ENCODE data around the gene KCNA4. TPM values are rescaled to one million over a fixed set of nuclear protein-coding genes. Genes with fewer than 3 reads are reported as not detected.

KCNA4 gene
- total RNA-seq (2022; extraction: Qiagen RNA extraction; ENCODE audit: low read depth): not detected in 5 replicates

DNA sequence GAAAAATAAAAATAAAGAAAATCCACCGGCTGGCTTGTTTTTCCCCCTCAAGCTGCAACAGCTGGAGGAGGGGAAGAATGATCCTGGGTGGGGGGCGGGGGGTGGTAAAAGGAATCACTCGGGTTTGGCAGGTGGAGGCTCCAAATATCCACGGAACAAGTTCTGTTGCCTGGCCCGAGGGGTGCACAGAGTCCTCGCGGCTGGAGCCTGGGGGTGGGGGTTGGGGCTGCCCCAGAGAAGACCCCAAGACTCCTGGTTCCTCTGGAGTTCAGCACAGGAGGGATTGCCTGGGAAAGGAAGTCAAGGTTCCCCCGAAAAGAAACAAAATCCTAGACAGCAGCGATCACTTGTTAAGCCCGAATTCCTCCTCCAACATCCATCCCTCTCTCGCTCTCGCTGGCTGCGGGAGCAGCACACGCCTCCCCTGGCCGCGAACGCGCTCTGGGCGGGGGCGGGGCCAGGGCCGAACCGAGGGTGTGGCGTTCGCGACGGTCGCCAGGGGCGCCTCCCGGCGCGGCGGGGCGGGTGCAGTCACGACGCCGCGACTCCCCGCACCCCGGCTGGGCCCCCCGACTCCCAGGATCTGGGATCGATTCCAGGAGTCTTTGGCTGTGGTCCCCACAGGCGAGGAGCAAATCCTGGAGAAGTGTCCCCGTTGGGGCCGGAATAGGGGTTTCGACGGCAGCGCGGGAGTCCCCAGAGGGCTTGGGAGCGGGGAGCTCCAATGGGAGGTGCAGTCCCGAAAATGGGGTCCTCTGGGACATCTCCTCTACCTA is at the start of gene KCNA4:
Gene KCNA4, minus strand, starts transcription at position 443 of the 776 bp plus-strand sequence. CDS start 4,352 bp downstream, outside the sequence.

Other genes starting within 250 kb of the KCNA4 start
- gene FSHB, start 214.0 kb upstream of the KCNA4 start, total RNA-seq (2022; extraction: Qiagen RNA extraction; ENCODE audit: low read depth): not detected in 5 replicates